Measurements from ENCODE around the gene DHX35.

GRCh38 chr20:39067526-39068216 is 105.5 kb downstream of the DHX35 start:
- TF ChIP-seq CTCF (conservative IDR thresholded peaks at IDR 0.05; ENCODE audit: low read length) = no peak
- no peak for TF ChIP-seq EZH2phosphoT487 (IDR thresholded peaks at IDR 0.05; ENCODE audit: borderline replicate concordance)

Data from Loucy (cell line).